OCI-LY1 (cell line): Measurements from ENCODE around the gene CHRNG.

Experiments used
- CTCF ChIP-seq: fragments of 200-600 bp; sonication (generic), shearing (Covaris generic); IDR thresholded peaks from 2 replicates; pipeline ENCODE4 v1.5.1; 2017; ENCODE audit warnings: mild to moderate bottlenecking, antibody characterized with exemption, low read length, moderate library complexity, mixed read lengths
- EZH2 ChIP-seq: fragments of 200-600 bp; sonication (generic), shearing (Covaris generic); IDR thresholded peaks from 2 replicates; pipeline ENCODE4 v1.8.0; 2017; ENCODE audit warnings: borderline replicate concordance, mixed run types, mild to moderate bottlenecking, antibody characterized with exemption, low read length, moderate library complexity, mixed read lengths

DNA sequence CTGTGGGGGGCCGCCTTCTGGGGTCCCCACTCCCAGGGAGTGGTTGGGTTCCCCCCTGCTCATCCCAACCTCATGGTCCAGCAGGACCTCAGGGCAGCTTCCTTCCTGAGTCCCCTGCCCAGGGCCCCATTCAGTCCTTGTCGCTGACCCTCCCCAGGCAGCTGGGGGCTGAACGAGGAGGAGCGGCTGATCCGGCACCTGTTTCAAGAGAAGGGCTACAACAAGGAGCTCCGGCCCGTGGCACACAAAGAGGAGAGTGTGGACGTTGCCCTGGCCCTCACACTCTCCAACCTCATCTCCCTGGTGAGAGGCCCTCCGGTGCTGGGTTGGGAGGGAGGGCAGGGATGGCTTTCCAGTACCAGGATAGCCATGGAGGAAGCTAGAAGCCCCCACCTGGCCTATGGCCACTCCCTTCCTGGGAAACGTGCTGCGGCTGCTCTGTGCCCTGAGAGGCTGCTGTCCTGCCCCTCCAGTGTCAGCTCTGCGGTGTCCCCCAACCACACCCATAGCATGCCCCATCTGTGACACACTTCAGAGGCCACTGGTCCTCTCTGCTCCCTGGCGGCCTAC is 13.0 kb upstream of the CHRNG start:
- TF ChIP-seq CTCF (no peak), EZH2 (no peak)
